Spleen (tissue), 11 donors: ENCODE measurements around the gene ADNP2. TPM values are rescaled to one million over a fixed set of nuclear protein-coding genes. Genes with fewer than 3 reads are reported as not detected.

Source experiments
- DNase-seq: peaks from one replicate; pipeline ENCODE4 v3.0.0-alpha.2; 2020
- H3K27ac ChIP-seq, 8 donors: fragments of 200-600 bp; sonication (generic) in 7 of 8; 1 replicate in 4 of 8; 2 replicates in 4 of 8; pipeline versions ENCODE4 v1.5.0 to v1.8.0; 2016 to 2021; ENCODE audit warnings: inconsistent platforms in 4 of 8, mild to moderate bottlenecking in 4 of 8, moderate library complexity in 1 of 8
- H3K27me3 ChIP-seq, 7 donors: fragments of 200-600 bp; sonication (generic) in 6 of 7; replicated peaks in 1 of 7; 1 replicate in 4 of 7; 2 replicates in 3 of 7; pipeline versions ENCODE4 v1.5.0 to v1.8.0; 2016 to 2021; ENCODE audit warnings: inconsistent platforms in 3 of 7, mild to moderate bottlenecking in 1 of 7
- H3K36me3 ChIP-seq, 6 donors: fragments of 200-600 bp; sonication (generic) in 5 of 6; 1 replicate in 4 of 6; 2 replicates in 2 of 6; pipeline versions ENCODE4 v1.5.0 to v1.8.0; 2016 to 2021; ENCODE audit warnings: inconsistent platforms in 2 of 6
- H3K4me1 ChIP-seq, 6 donors: fragments of 200-600 bp; sonication (generic) in 5 of 6; 1 replicate in 3 of 6; 2 replicates in 3 of 6; pipeline versions ENCODE4 v1.5.0 to v1.8.0; 2016 to 2021; ENCODE audit warnings: inconsistent platforms in 3 of 6
- H3K4me3 ChIP-seq, 8 donors: fragments of 200-600 bp; sonication (generic) in 7 of 8; 1 replicate in 4 of 8; 2 replicates in 4 of 8; pipeline versions ENCODE4 v1.5.0 to v1.8.0; 2016 to 2021; ENCODE audit warnings: inconsistent platforms in 4 of 8, mild to moderate bottlenecking in 4 of 8, moderate library complexity in 2 of 8
- H3K9me3 ChIP-seq, 8 donors: fragments of 200-600 bp; sonication (generic) in 7 of 8; 1 replicate in 4 of 8; 2 replicates in 4 of 8; pipeline versions ENCODE4 v1.5.0 to v1.8.0; 2016 to 2021; ENCODE audit warnings: inconsistent platforms in 4 of 8
- CTCF ChIP-seq, 11 experiments: fragments of 200-600 bp in 7 of 11; fragments of 450-650 bp in 4 of 11; sonication (generic) in 4 of 11; IDR thresholded peaks in 8 of 11; conservative IDR thresholded peaks in 3 of 11; 1 replicate in 7 of 11; 2 replicates in 4 of 11; pipeline versions ENCODE4 v1.4.0 to v1.8.0; 2016 to 2021; ENCODE audit warnings: antibody characterized with exemption in 11 of 11, inconsistent platforms in 4 of 11, mild to moderate bottlenecking in 1 of 11
- POLR2A ChIP-seq, 3 donors: fragments of 450-650 bp; IDR thresholded peaks; one replicate each; pipeline ENCODE4 v1.5.1; 2017; ENCODE audit warnings: antibody characterized with exemption in 3 of 3, mild to moderate bottlenecking in 1 of 3
- POLR2AphosphoS5 ChIP-seq, 3 donors: sonication (generic); formaldehyde crosslinking; IDR thresholded peaks; one replicate each; pipeline ENCODE4 v1.5.1; 2017; ENCODE audit warnings: antibody characterized with exemption in 3 of 3
- WGBS, 5 donors: extraction: QIAGEN DNeasy Blood & Tissue Kit in 3 of 5; methylation state at CpG; one replicate each; pipeline versions ENCODE4 v1.1.5 to v1.1.7; 2013 to 2018; 5-methylcytosine and 5-hydroxymethylcytosine counted together
- intact Hi-C: fragments of 100-400 bp; cut with DNase I; formaldehyde crosslinking; loops from one replicate; pipeline ENCODE4 v1.15.0; 2023; ENCODE audit warnings: low total_unique reads
- polyA plus RNA-seq, 3 donors: library from polyadenylated mRNA; stranded (reverse); fragments of 200-250 nt; gene quantifications; one replicate each; pipeline ENCODE4 v1.2.1, GENCODE V29; 2013
- total RNA-seq, 7 donors: library from RNA; depleted of rRNA in 3 of 7; stranded (reverse); fragments of >200 nt in 3 of 7; fragmentation: NEBNext Ultra II Directional in 4 of 7; extraction: Animal tissue kit (Norgen Biotek cat#: 25700) in 4 of 7; gene quantifications; one replicate each; pipeline versions ENCODE4 v1.1.0 to v1.2.1, GENCODE V29; 2016 to 2021
- donor health status: healthy with polysubstance abuse.
- donor health status: DM: no; HTN: no; CAD: no; lungs with moderate emphysema.
- donor health status: DM: no; HTN: no; CAD: no.
- donor health status: Bipolar disorder and iron deficiency.
- donor health status: healthy.
- donor health status: DM: no; HTN: no; CAD: no.
- donor health status: DM: yes; HTN: yes; CAD: no.

Gene ADNP2
- total and polyA plus RNA-seq, 10 donors, result 3.5 to 20.6 (median 15.1) TPM

DNA sequence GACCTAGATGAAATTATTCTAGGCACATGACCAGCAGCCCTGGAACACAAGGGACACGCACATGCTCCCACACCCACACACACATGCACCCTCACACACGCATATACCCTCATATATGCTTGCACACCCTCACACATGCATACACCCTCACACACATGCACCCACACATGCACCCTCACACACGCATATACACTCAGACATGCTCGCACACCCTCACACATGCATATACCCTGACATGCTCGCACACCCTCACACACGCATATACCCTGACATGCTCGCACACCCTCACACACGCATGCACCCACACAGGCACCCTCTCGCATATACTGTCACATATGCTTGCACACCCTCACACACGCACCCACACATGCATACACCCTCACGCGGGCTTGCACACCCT lies 76.5 kb downstream of the ADNP2 start:
- Histone ChIP-seq H3K4me3 (no peak overlapping the region), H3K27me3 (no peaks in the 10 kb centered on the region), H3K4me1 (no peaks in the 10 kb centered on the region), H3K27ac (no peak overlapping the region), H3K36me3 (no peaks in the 10 kb centered on the region), H3K9me3 (no peaks in the 10 kb centered on the region)
- 91 to 97% (median 95%) methylated on average over 12 of the region's 12 CpGs for WGBS, 5 donors
- no peak for DNase-seq
- TF ChIP-seq POLR2A (IDR thresholded peaks at IDR 0.05) (no peak), CTCF (IDR thresholded peaks at IDR 0.05 in 8 of 11, conservative IDR thresholded peaks at IDR 0.05 in 3 of 11) (no peak), POLR2AphosphoS5 (IDR thresholded peaks at IDR 0.05) (no peak)
- intact Hi-C loops, result no loop called here

DNA sequence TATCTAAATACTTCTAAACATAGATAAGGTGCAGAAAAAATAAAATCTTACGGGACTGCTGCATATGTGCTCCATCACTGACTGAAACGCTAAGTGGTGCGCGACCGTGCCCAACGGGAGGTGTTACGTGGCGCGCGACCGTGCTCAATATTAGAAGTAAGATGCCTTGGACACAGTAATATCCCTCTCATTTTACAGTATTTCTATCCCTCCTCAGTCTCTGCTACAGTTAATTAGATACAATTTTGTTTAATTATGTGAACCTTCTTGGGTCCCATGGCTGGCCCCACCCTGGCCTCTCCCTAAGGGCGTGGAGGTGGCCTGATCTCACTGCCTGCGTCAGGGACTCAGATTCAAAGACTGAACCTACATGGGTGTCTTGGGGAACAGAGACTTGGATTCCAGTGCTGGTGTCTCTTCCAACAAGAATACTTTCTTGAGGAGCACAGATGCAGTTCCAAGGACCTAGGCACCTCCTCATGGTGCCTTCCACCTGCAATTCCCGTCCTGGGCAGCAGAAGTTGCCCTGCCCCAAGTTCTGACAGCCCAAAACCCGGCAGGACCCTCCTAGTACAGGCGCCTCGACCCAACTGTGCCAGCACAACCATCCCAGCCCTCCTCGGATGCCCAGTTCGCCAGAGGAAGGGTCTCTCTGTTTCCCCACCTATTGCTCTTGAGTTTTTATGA lies 79.0 kb downstream of the ADNP2 start:
- no peaks in the 10 kb centered on the region for H3K27me3 ChIP-seq
- WGBS, 5 donors, result 88 to 96% (median 93%) methylated on average over 19 of the region's 19 CpGs
- no peak overlapping the region for H3K27ac ChIP-seq
- DNase-seq, result no peak
- H3K4me1 ChIP-seq, result no peaks in the 10 kb centered on the region
- no peak for TF ChIP-seq POLR2A (IDR thresholded peaks at IDR 0.05)
- TF ChIP-seq POLR2AphosphoS5 (IDR thresholded peaks at IDR 0.05), result no peak
- TF ChIP-seq CTCF (IDR thresholded peaks at IDR 0.05 in 8 of 11, conservative IDR thresholded peaks at IDR 0.05 in 3 of 11), result no peak
- no peaks in the 10 kb centered on the region for H3K36me3 ChIP-seq
- intact Hi-C loops, result no loop called here
- no peaks in the 10 kb centered on the region for H3K9me3 ChIP-seq
- H3K4me3 ChIP-seq, result no peak overlapping the region

DNA sequence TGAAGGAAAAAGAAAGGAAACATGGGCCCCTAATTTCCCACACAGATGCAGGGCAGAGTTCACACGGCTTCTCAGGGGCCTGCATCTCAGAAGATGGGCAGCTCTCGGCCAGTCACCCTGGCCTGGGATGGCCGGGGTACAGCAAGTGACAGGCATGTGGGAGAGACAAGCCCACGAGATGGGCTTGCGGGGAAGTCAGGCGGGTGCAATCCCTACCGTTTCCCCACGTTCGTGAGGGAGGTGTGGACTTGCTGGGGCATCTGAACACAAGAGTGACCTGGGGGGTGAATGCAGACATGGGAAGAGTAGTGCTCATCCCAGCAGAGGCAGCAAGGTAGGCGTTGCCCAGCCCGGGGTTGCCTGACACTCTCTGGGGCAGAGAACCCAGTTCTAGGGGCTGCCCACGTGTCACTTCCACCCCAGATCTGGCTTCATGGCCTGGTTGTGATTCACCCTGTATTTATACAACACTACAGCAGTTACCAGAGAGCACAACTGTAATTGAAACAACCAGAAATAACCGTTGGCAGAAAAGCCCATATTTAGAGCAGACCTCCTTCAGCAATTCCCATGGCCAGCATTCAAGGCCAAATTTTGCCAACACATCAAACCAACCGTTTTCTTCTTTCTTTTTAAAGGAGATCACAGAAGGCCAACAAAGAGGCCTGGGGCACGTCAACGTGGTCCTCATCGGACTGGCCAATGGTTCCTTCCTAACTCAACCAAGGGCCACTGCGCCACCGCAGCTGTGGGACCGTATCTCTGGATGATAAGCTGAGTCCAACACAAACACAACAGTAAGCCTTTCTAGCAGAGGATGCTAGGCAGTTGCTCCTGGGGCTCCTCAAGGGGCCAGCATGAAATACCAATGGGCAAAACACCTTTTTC lies 79.8 kb downstream of the ADNP2 start:
- intact Hi-C loops, result no loop called here
- WGBS, 5 donors, result 86 to 93% (median 90%) methylated on average over 20 of the region's 20 CpGs
- no peak for DNase-seq

More for the DNA sequence above, 79.8 kb downstream of the ADNP2 start:
- Histone ChIP-seq H3K4me1 (no peaks in the 10 kb centered on the region), H3K36me3 (no peaks in the 10 kb centered on the region), H3K9me3 (no peaks in the 10 kb centered on the region), H3K4me3 (no peak overlapping the region), H3K27ac (no peak overlapping the region), H3K27me3 (no peaks in the 10 kb centered on the region)
- TF ChIP-seq POLR2AphosphoS5 (IDR thresholded peaks at IDR 0.05), result no peak
- no peak for TF ChIP-seq CTCF (IDR thresholded peaks at IDR 0.05 in 8 of 11, conservative IDR thresholded peaks at IDR 0.05 in 3 of 11)
- no peak for TF ChIP-seq POLR2A (IDR thresholded peaks at IDR 0.05)
